Stimulated activated CD8-positive, alpha-beta memory T cell treated with anti-CD3 and anti-CD28 coated beads, Interleukin-15, amount 100 ng/mL, for 24 hours (primary cell): ENCODE results near the gene LRP1B.

Source experiments
- DNase-seq: peaks from one replicate; pipeline ENCODE4 v3.0.0-alpha.2; 2020; ENCODE audit warnings: low read depth

The LRP1B gene

GRCh38 chr2:140539242-140539875 is 1591.5 kb downstream of the LRP1B start:
- DNase-seq, result no peak

GRCh38 chr2:140529706-140530105 is 1601.1 kb downstream of the LRP1B start:
- no peak for DNase-seq

GRCh38 chr2:140528982-140529381 is 1601.8 kb downstream of the LRP1B start:
- no peak for DNase-seq

GRCh38 chr2:140526575-140526974 is 1604.2 kb downstream of the LRP1B start:
- no peak for DNase-seq

- no peak for DNase-seq
Measured at GRCh38 chr2:140512106-140512505, 1618.7 kb downstream of the LRP1B start.

GRCh38 chr2:140509765-140510164 is 1621.1 kb downstream of the LRP1B start:
- DNase-seq, result no peak

- DNase-seq, result no peak
Measured at GRCh38 chr2:140508756-140509155, 1622.1 kb downstream of the LRP1B start.

GRCh38 chr2:140506606-140507005 is 1624.2 kb downstream of the LRP1B start:
- DNase-seq, result no peak

- no peak for DNase-seq
Measured at GRCh38 chr2:140504601-140505000, 1626.2 kb downstream of the LRP1B start.

- DNase-seq, result no peak
Measured at GRCh38 chr2:140502951-140503630, 1627.7 kb downstream of the LRP1B start.

- no peak for DNase-seq
Measured at GRCh38 chr2:140498360-140498759, 1632.5 kb downstream of the LRP1B start.

GRCh38 chr2:140496714-140497113 is 1634.1 kb downstream of the LRP1B start:
- DNase-seq, result no peak

GRCh38 chr2:140491876-140492275 is 1638.9 kb downstream of the LRP1B start:
- DNase-seq, result no peak

- no peak for DNase-seq
Measured at GRCh38 chr2:140489193-140489592, 1641.6 kb downstream of the LRP1B start.

GRCh38 chr2:140481136-140481535 is 1649.7 kb downstream of the LRP1B start:
- DNase-seq, result no peak

GRCh38 chr2:140473851-140474250 is 1657.0 kb downstream of the LRP1B start:
- DNase-seq, result no peak

GRCh38 chr2:140472676-140473075 is 1658.1 kb downstream of the LRP1B start:
- no peak for DNase-seq

GRCh38 chr2:140465301-140465700 is 1665.5 kb downstream of the LRP1B start:
- DNase-seq, result no peak

GRCh38 chr2:140462990-140463389 is 1667.8 kb downstream of the LRP1B start:
- no peak for DNase-seq

GRCh38 chr2:140457483-140457882 is 1673.3 kb downstream of the LRP1B start:
- no peak for DNase-seq

- DNase-seq, result no peak
Measured at GRCh38 chr2:140455315-140455714, 1675.5 kb downstream of the LRP1B start.

GRCh38 chr2:140454717-140455116 is 1676.1 kb downstream of the LRP1B start:
- no peak for DNase-seq

- no peak for DNase-seq
Measured at GRCh38 chr2:140451324-140451723, 1679.5 kb downstream of the LRP1B start.

- DNase-seq, result no peak
Measured at GRCh38 chr2:140442319-140442718, 1688.5 kb downstream of the LRP1B start.
